Duodenal mucosa (tissue), 2 donors: ENCODE results near the gene RANBP9.

Experiments used
- H3K27ac ChIP-seq: one replicate; pipeline ENCODE4 v1.7.0; 2013; ENCODE audit warnings: low read depth, low read length
- H3K27me3 ChIP-seq, 2 donors: one replicate each; pipeline ENCODE4 v1.7.0; 2013; ENCODE audit warnings: low read length in 2 of 2, control low read depth in 1 of 2; ENCODE audit not compliant: insufficient read depth in 2 of 2, control insufficient read depth in 1 of 2
- H3K36me3 ChIP-seq, 2 donors: one replicate each; pipeline ENCODE4 v1.7.0; 2013; ENCODE audit warnings: low read length in 2 of 2, control low read depth in 1 of 2; ENCODE audit not compliant: insufficient read depth in 2 of 2, control insufficient read depth in 1 of 2
- H3K4me1 ChIP-seq, 2 donors: one replicate each; pipeline ENCODE4 v1.7.0; 2013; ENCODE audit warnings: low read length in 2 of 2, control low read depth in 1 of 2; ENCODE audit not compliant: insufficient read depth in 2 of 2, control insufficient read depth in 1 of 2
- H3K4me3 ChIP-seq, 2 donors: one replicate each; pipeline ENCODE4 v1.7.0; 2013; ENCODE audit warnings: low read length in 2 of 2, low read depth in 1 of 2
- H3K9ac ChIP-seq, 2 donors: one replicate each; pipeline ENCODE4 v1.7.0; 2013; ENCODE audit warnings: low read length in 2 of 2, low read depth in 1 of 2
- H3K9me3 ChIP-seq, 2 donors: one replicate each; pipeline ENCODE4 v1.7.0; 2013; ENCODE audit warnings: low read length in 2 of 2, control low read depth in 1 of 2; ENCODE audit not compliant: control insufficient read depth in 1 of 2

Gene RANBP9

DNA sequence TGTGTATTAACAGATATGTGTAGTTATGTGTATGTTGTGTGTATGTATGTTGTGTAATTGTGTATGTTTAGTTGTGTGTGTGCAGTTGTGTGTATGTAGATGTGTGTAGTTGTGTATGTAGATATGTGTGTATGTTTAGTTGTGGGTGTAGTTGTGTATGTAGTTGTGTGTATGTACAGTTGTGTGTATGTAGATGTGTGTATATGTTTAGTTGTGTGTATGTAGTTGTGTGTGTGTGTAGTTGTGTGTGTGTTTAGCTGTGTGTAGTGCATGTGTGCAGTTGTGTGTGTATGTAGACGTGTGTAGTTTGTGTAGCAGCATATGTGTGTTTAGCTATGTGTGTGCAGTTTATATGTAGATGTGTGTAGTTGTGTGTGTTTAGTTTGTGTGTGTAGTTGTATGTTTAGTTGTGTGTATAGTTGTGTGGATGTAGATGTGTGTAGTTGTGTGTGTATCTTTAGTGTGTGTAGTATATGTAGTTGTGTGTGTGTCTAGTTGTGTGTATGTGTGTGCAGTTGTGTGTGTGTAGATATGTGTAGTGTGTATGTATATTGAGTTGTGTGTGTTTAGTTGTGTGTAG lies 121.0 kb downstream of the RANBP9 start:
- no peak overlapping the region for H3K27ac ChIP-seq
- no peaks in the 10 kb centered on the region for H3K27me3 ChIP-seq
- H3K9ac ChIP-seq: no peak overlapping the region
- no peaks in the 10 kb centered on the region for H3K4me1 ChIP-seq
- H3K36me3 ChIP-seq: peaks cover 27 to 45% of the 10 kb centered on the region in 2 donors
- no peak overlapping the region for H3K4me3 ChIP-seq
- no peaks in the 10 kb centered on the region for H3K9me3 ChIP-seq

DNA sequence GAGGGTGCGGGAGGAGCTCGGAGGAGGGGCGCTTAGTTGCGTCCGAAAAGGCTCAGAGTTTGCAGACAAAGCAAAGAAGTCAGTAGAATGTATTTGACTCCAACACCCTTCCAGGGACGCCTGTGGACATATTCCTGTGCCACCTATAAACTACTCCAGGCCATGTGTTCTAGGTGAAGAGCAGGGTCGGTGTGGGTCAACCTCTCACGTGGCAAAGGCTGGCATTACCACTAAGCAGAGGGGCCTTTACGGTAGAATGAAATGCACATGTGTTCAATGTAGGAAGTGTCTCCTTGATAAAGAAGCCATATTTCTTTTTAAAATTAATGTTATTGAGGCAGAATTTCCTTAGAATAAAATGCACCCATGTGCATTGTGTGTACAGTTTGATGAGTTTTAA lies 121.8 kb downstream of the RANBP9 start:
- H3K27me3 ChIP-seq: no peaks in the 10 kb centered on the region
- H3K4me1 ChIP-seq: no peaks in the 10 kb centered on the region
- no peak overlapping the region for H3K9ac ChIP-seq
- no peak overlapping the region for H3K4me3 ChIP-seq
- H3K36me3 ChIP-seq: peaks cover 23 to 42% of the 10 kb centered on the region in 2 donors
- H3K9me3 ChIP-seq: no peaks in the 10 kb centered on the region
- no peak overlapping the region for H3K27ac ChIP-seq

- Histone ChIP-seq H3K36me3 (peaks cover 16 to 32% of the 10 kb centered on the region in 2 donors), H3K9ac (no peak overlapping the region), H3K27me3 (no peaks in the 10 kb centered on the region), H3K4me3 (no peak overlapping the region), H3K4me1 (no peaks in the 10 kb centered on the region), H3K27ac (no peak overlapping the region), H3K9me3 (no peaks in the 10 kb centered on the region)
Measured at GRCh38 chr6:13586603-13587542, 124.8 kb downstream of the RANBP9 start.

GRCh38 chr6:13581700-13582229 lies 129.9 kb downstream of the RANBP9 start:
- no peaks in the 10 kb centered on the region for H3K4me1 ChIP-seq
- no peak overlapping the region for H3K27ac ChIP-seq
- H3K36me3 ChIP-seq: peaks cover 3 to 10% of the 10 kb centered on the region in 2 donors
- no peaks in the 10 kb centered on the region for H3K27me3 ChIP-seq
- H3K9ac ChIP-seq: no peak overlapping the region
- no peak overlapping the region for H3K4me3 ChIP-seq
- peaks cover 2 to 5% of the 10 kb centered on the region in 2 donors for H3K9me3 ChIP-seq

DNA sequence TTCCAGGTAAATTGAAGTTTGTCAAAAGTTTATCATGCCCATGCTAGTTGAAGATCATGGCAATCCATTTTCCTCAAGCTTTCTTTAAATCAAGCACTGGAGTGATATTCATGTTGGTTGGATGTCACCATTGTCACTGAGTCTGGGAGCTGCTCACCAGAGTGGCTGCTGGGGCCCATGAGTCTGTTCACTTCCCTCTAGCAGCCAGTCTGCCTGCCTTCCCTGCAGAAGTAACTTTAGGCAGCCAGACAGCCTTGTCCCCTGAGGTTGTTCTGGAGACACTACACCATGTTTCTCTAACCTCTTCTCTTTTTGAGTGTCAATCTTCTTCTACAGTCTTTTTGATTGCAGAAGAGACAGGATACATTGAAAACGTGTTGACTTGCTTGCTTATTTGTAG lies 131.7 kb downstream of the RANBP9 start:
- Histone ChIP-seq H3K27ac (no peak overlapping the region), H3K27me3 (no peaks in the 10 kb centered on the region), H3K36me3 (peaks cover 0 to 7% of the 10 kb centered on the region in 2 donors), H3K4me1 (no peaks in the 10 kb centered on the region), H3K9ac (no peak overlapping the region), H3K4me3 (no peak overlapping the region), H3K9me3 (peaks cover 2 to 5% of the 10 kb centered on the region in 2 donors)

GRCh38 chr6:13577926-13578325 lies 133.7 kb downstream of the RANBP9 start:
- Histone ChIP-seq H3K27ac (no peak overlapping the region), H3K4me1 (peaks cover 7 to 9% of the 10 kb centered on the region in 2 donors), H3K27me3 (no peaks in the 10 kb centered on the region), H3K36me3 (no peaks in the 10 kb centered on the region), H3K9me3 (peaks cover 2 to 5% of the 10 kb centered on the region in 2 donors), H3K4me3 (no peak overlapping the region), H3K9ac (no peak overlapping the region)

- no peak overlapping the region for H3K4me3 ChIP-seq
- peaks cover 7 to 9% of the 10 kb centered on the region in 2 donors for H3K4me1 ChIP-seq
- H3K27ac ChIP-seq: no peak overlapping the region
- H3K36me3 ChIP-seq: no peaks in the 10 kb centered on the region
- no peaks in the 10 kb centered on the region for H3K27me3 ChIP-seq
- no peak overlapping the region for H3K9ac ChIP-seq
- peaks cover 2 to 5% of the 10 kb centered on the region in 2 donors for H3K9me3 ChIP-seq
Measured at GRCh38 chr6:13576017-13576416, 135.6 kb downstream of the RANBP9 start.

DNA sequence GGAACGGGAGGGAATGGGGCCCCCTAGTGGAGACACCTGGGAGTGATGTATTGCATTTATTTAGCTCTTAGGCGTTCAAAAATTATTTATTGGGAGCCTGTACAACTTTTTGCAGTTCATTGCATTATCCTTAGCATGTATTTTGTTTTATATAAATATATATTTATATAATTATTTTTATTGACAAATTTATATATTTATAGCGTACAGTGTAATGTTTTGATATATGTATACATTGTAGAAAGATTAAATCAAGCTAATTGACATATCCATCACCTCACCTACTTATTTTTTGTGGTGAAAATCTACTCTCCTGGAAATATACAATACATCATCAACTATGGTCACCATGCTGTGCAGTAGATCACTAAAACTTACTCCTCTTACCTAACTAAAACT lies 136.3 kb downstream of the RANBP9 start:
- H3K4me3 ChIP-seq: peak overlapping the region; percentile 87
- H3K9ac ChIP-seq: peak overlapping the region; percentile 95

GRCh38 chr6:13574571-13575376 lies 136.9 kb downstream of the RANBP9 start, which contains the start of gene SIRT5:
Gene SIRT5, plus strand, starts transcription at chr6:13574601. Its CDS starts 9,510 bp downstream, at chr6:13584111.
- peak within 1 kb of the TSS; percentile 97 for H3K27ac ChIP-seq
- H3K9ac ChIP-seq: peak within 1 kb of the TSS; percentile 95
- no peaks in the 10 kb centered on the region for H3K27me3 ChIP-seq
- peaks cover 7 to 9% of the 10 kb centered on the region in 2 donors for H3K4me1 ChIP-seq
- H3K36me3 ChIP-seq: no peaks in the 10 kb centered on the region
- H3K9me3 ChIP-seq: peaks cover 2 to 5% of the 10 kb centered on the region in 2 donors
- peak within 1 kb of the TSS; percentile 87 for H3K4me3 ChIP-seq

More for the DNA sequence above, 136.3 kb downstream of the RANBP9 start:
- peaks cover 2 to 5% of the 10 kb centered on the region in 2 donors for H3K9me3 ChIP-seq
- peaks cover 7 to 9% of the 10 kb centered on the region in 2 donors for H3K4me1 ChIP-seq
- no peak overlapping the region for H3K27ac ChIP-seq
- no peaks in the 10 kb centered on the region for H3K27me3 ChIP-seq
- no peaks in the 10 kb centered on the region for H3K36me3 ChIP-seq
